Suppressor macrophage (primary cell): Measurements from ENCODE around the gene NARF.

ENCODE experiments used
- DNase-seq, 4 experiments: peaks; one replicate each; pipeline ENCODE4 v3.0.0-alpha.2; 2020 to 2022

Gene NARF

DNA sequence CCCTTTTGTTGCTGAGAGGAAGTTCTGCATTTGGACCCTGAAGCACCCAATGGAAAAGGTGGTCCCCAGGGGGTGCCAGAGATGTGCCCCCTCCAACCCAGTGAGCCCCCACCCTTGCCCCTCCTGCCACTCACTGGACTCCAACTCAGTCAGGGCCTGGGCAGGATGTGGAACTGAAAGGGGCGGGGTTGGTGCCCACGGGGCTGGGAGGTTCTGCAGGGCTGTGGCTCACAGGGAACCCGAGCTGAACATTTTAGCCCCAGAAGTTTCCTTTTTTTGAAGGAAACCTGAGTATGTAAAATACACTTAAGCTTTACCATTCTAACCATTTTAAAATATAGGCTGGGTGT lies 24.4 kb upstream of the NARF start:
- peak in 2 of 4 experiments; percentile 46 to 61 for DNase-seq

DNA sequence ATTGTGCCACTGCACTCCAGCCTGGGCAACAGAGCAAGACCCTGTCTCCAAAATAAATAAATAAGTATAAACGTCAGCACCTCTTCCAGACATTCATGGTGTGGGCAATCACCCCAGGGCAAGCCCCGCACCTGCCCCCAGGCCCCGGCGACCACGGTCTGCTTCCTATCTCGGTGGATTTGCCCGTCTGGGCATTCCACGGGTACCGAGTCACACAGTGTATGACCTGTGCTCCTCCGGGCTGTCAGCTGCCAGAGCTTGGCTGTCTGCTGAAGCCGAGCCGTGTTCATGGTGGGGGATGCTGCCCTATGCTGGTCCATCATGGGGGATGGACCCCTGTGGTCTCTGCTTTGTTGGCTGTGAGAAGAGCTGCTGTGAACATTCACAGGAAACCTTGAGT lies 23.4 kb upstream of the NARF start:
- DNase-seq, result no peak

DNA sequence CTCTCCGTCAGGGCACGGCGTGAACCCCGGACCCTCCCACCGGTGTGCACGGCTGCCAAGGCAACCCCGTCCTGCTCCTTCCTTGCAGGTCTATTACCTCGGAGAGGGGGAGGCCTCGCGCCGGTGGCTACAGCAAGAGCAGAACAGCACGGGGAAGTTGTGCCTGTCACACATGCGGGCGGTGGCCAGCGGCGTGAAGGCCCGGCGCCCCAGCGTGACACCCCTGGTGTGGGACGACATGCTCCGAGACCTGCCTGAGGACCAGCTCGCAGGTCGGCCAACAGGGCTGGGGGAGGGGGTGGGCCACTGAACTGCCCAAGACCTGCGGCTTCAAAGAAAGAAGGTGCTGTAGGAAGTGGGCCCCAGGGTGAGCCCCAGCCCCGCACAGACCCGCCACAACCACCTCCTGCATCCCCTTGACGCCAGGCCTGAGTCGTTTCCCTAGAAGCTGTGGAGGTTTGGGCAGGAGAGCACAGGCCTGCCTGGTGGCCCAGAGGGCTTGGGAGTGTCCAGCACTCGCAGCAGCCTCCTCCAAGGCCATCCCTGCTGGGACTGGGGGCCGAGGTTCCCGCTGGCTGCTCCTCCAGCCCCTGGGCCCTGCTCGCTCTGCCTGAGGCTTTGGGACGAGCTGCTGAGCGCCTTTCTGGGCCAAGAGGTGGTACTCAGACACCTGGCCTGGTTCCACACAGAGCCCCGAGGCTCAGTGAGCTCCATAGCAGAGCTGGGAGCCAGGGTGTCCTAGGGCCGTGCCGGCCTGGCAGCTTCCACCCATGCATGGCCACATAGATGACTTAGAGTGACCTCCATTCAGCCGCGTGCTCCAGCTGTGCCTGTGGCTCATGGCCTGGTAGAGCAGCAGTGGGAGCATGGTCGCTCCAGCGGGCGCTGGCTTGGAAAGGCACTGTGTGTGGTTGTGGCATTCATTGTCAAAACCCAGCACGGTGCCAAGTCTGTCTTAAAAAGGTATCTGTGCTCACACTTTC lies 22.6 kb upstream of the NARF start:
- DNase-seq, result no peak

DNA sequence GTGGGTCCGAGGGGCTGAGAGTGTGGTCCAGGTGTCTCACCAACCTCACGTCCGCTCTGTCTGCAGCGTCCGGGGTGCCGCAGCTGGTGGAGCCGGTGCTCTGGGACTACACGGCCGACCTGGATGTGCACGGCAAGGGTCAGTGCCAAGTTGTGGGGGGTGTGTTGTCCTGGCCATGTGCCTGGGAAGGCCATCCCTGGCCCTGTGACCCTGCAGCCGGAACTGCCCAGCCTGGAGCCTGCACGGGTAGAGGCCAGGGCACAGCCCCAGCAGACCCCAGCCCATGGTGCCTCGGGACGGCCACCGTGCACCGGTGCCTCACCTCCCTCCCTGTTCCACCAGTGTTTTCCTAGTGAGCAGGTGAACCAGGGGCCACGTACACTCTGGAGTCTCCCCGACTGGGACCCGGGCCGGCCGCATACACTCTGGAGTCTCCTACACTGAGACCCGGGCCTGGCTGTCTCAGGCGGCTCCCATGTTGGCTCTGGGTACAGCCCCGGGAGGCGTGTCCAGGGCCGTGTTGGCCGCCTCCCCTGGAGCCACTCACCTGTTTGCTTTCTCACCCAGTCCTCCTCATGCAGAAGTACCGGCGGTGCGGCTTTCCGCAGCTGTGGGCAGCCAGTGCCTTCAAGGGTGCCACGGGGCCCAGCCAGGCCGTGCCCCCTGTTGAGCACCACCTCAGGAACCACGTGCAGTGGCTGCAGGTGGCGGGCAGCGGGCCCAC lies 21.8 kb upstream of the NARF start:
- no peak for DNase-seq

DNA sequence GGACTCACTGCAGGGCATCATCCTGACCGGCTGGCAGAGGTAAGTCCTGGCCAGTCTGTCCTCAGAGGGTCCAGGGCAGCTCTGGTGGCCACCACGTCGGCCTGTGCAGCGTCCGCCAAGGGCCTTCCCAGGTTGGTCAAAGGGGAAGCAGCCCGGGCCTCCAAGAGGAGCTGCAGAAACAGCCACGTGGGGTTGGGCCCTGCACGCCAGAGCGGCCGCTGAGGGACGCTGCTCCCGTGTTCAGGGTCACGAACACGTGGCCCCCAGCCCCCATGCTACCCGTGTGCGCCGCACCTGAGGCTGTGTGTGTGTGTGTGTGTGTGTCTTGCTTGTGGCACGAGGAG lies 21.2 kb upstream of the NARF start:
- DNase-seq, result no peak

DNA sequence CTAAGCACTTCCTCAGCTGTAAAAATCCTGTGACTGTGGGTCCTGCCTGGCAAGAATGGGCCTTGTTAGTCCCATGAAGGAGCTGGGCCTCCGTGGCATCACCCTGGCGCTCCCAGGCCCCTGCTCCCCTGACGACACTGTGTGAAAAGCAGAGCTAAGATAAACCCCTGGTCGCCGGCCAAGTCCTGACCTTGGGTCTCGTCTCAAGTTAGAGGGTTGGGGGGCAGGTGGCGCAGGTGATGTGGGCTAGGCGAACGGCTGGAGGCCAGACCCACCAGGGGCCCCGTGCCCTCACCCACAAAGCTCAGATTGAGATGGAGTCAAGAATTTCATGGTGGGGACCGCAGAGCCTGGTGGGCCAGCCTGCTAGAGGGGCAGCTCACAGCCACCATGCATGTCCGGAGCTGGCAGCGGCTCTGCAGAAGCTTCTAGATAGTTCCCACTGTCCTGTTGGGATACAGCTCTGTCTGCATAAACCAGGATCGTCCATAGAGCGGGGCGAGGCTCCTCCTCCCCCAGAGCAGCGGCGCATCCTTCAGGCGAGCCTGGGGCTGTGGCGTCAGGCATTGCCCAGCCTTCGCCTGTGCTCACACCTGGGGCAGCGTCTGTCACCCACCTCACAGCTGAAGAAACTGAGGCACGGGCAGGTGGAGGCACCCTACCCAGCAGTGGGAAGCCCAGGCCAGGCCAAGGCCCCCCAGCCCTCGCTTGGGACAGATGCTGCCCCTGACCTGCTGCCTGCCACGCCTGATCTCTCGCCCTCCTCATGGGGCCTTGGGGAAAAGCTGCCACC lies 19.9 kb upstream of the NARF start:
- no peak for DNase-seq

DNA sequence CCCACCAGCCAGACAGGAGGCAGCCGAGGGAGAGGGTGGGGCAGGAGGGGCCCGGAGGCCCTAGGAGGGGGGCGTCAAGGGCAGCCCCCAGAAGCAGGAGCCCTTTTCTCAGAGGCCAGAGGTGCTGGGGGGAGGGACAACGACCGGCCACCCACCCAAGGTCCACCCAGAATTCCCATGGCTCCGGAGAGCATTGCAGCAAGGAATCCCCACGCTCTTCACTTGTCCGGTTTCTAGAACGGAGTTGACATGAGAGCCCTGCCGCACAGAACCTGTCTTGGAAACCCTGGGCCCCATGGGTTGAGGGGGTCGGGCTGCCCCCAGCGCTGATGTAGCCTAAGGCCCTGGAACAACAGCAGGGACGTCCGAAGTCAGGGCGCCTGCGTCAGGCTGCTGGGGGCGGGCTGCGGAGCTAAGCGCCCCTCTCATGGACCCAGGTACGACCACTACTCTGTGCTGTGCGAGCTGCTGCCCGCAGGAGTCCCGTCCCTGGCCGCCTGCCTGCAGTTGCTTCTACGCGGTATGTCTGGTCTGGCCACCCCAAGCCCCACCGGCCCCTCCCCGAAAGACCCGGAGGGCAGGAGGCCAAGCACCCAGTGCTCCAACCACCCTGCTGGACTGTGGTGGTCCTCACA lies 19.2 kb upstream of the NARF start:
- no peak for DNase-seq

DNA sequence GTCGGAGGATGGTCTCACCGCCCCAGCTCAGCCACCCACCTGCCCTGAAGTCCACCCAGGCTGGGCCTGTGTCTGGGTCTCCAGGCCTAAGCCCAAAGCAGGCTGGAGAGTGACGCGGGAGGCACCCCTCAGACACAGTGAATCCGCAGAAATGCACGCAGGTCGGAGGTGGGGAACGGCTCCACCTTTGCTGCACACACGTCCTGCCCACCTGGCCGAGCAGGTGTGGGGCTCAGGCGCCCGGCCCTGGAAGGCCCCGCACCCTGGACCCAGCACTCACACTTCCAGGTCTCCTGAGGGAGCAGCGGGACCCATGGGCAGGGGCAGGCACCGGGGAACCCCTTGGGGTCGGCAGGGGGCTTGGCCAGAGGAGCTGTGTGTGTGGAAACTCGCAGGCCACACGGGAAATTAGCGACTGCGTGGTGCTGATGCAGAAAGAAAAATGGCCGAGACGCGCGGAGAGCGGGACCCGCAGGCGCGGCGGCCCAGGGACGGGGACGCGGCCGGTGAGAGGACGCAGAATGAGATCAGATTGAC lies 18.6 kb upstream of the NARF start:
- DNase-seq, result no peak

DNA sequence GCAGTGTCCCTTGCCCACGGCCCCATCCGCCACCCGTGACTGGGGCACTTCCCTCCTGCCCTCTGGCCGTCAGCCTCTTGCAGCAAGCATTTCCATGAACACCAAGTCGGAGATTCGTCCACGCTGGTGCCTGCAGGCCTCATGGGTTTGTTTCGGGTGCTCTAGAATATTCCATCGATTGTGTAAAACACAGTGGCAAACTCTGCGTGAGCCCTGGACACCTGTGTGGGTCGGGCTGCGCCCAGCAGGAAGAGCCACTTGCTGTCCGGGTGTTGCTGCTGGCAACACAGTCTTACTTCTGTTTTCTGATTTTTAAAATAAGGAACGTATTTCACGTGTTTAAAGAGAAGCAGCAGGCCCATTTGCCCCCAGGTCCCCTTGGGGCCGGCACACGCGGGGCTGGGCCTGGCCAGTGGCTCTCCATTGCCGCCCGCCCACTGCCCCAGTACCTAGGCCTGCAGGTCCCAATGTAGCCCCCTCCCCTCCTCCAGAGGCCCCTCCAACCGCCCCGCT lies 18.0 kb upstream of the NARF start:
- peak; percentile 64 to 86 (median 84) for DNase-seq

DNA sequence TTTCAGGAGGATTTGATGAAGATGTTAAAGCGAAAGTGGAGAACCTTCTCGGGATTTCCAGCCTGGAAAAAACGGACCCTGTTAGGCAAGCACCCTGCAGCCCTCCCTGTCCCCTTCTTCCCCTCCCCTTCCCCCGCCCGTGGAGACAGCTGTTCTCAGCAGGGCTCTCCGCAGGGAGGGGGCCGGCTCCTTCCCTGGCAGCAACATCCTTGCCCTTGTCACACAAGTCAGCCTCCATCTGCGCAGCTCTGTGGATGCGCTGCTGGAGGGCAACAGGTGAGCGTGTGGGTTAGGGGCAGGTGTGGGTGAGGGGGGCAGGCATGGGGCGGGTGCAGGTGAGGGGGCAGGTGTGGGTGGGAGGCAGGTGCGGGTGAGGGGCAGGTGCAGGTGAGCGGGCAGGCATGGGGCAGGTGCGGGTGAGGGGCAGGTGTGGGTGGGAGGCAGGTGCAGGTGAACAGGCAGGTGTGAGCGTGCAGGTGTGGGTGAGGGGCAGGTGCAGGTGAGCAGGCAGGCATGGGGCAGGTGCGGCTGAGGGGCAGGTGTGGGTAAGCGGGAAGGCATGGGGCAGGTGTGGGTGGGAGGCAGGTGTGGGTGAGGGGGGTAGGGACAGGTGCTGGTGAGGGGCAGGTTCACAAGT lies 17.4 kb upstream of the NARF start:
- DNase-seq, result peak; percentile 34 to 72 (median 60)

DNA sequence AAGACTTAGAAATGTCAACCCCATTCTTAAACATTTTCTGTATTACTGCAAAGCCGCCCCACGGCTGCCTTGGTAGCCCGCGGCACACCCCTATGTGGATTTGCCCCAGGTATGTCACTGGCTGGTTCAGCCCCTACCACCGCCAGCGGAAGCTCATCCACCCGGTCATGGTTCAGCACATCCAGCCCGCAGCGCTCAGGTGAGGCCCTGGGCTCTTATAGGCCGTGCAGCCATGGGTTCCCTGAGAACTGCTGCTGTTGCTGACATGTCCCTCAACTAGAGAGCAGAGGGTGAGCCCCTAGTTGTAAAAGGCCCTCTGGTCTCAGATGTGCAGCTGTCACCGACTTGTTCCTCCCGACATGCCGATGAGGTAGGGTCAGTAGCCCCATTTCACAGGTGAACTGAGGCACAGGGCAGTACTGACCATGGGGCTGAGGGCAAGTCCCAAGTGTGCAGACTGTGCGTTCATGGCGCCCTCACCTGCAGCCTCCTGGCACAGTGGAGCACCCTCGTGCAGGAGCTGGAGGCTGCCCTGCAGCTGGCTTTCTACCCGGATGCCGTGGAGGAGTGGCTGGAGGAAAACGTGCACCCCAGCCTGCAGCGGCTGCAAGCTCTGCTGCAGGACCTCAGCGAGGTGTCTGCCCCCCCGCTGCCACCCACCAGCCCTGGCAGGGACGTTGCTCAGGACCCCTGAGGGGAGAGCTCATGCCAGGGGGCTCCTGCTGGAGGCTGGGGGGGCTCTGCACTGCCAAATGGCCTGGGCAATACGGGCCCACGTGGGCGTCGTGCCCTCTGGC lies 16.7 kb upstream of the NARF start:
- DNase-seq, result no peak

DNA sequence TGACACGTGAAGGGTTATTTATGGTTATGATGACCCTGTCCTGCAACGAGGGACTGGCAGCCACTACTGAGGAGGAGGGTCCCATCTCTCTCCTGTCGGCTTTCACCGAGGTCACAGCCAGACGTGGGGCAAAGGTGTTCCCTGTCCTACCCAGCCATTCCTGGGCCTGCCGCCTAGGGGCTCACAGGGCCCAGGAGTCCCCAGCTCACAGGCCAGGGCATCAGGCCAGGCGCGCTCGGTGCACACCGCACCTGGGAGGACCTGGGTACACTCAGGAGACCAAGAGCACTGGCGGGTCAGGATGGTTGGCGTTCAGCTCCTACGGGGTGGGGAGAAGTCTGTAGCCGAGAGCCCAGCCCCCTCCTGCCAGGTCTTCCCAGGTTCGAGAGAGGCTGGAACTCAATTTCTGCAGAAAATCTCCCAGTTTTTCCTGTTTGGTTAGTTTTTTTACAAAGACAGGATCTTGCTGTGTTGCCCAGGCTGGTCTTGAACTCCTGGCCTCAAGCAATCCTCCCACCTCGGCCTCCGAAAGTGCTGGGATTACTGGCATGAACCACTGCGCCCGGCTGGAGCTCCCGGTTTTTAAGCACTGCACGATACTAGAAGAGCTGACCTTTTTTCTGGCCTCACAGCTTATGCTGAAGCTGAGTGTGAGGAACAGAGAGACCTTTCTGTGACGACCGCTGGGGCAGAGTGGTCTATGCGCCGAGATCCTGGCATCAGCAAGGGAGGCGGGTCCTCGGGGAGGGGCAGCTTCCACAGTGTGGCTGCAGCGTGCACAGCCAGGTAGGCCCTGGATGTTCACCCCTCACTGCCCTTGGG lies 15.7 kb upstream of the NARF start:
- no peak for DNase-seq

DNA sequence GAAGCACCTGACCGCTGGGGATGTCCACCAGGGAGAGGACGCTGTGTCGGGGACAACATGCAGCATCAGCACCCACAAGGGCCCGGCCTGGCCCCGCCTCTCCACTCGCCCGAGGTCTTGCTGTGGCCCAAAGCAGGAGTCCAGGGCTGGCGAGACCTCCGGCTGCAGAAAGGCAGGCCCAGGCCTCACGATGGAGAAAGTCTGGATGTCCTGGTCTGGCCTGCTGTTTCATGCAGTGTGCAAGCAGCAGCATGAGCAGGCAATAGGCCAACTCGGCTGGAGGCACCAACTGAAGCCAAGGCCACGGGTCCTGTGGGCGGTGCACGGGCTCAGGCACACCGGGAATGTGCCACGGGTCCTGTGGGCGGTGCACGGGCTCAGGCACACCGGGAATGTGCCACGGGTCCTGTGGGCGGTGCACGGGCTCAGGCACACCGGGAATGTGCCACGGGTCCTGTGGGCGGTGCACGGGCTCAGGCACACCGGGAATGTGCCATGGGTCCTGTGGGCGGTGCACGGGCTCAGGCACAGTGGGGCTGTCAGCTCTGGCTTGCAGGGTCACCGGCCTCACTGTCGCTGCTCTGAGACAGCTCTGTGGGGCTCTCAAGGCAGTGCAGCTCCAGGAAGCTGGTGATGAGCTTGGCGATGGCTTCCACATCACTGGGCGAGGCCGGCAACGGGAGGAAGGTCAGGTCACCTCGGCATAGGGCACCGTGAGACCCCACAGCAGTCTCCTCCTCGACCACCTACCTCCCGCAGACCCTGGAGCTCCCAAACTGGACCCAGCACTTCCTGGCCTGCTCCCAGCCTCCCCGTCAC lies 14.9 kb upstream of the NARF start:
- DNase-seq, result no peak

DNA sequence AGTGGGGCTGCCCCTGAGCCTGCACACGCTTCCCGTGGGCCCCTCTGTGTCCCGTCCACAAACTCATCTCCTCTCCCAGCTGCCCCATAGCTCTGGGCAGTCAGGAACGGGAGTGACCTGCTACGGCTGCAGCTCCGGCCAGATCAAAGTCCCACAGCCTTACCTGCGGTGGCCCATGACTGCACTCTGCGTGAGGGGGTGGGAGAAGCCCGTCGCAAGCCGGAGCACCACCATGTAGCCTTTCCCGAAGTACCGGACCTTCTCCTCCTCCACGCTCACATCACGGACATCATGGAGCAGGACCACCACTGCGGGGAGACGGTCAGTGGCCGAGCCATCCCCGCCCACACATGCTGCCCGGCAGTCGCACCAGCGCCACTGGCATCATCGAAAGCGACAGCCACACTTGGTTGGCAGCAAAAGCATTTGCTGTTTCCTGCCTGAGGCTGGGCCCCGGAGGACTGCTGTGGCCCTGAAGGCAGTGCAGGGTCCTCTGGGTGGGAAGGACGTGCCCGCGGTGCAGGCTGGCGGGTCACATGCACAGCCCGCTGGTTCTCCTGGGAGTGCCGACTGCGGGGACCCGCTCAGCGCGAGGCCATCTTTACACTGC lies 14.2 kb upstream of the NARF start:
- no peak for DNase-seq

DNA sequence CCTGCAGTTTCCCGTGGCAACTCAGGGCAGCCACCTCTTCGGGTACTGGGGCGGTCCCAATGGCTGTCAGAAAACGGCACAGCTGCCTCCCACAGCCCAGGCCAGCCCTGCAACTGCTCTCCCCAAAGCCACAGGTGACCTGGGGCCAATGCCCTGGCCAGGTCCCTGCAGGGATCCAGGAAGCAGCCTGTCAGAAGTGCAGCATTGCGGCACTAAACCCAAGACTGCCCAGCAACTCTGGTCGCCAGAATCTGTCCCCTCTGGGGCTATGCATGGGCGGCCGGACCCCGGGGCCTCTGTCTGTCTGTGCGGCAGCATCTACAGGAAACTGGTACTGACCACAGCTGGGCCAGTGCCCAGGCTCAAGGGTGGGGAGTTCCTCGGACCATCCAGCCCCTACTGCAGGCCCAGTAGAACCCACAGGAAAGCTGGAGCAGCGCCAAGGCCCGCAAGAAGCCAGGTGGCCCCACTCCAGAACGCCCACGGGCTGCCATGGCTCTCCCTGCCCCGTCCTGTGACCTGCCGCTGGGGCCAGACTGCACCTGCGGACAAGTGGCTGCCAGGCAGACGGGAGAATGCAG lies 13.5 kb upstream of the NARF start:
- no peak for DNase-seq

DNA sequence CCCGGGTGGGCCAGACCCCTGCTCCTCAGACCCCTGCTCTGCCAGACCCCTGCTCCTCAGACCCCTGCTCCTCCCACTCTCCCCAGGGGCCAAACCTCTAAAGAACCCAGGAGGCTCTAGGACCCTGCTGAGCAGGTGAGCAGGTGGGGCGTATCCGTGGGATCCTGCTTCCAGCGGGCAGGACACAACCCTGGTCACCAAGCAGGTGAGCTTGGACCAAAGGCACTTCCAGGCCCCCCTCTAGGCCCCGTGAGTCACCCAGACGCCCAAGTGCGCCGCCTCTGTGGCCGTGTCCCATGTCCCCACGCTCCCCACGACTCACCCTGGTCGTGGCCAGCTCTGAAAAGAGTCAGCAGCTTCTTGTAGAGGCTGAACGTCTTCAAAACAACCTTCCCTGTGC lies 13.0 kb upstream of the NARF start:
- no peak for DNase-seq

DNA sequence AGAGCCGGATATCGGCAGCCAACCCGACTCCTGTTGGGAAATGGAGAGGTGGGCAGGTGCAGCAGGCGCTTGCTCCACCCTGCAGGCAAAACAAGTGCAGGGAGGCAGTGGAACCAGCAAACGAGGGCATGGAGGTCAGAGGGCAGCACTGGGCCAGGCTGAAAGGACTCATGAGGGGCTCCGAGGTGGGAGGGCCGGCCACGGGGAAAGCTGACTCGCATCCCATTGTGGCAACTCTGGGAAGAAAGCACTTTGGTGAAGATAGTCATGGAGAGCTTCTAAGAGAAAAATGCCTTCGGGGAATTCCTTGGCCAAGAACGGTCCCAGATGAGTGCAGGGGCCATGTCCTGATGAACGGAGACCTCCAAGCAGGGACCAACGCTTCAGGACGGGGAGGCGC lies 12.4 kb upstream of the NARF start:
- no peak for DNase-seq

DNA sequence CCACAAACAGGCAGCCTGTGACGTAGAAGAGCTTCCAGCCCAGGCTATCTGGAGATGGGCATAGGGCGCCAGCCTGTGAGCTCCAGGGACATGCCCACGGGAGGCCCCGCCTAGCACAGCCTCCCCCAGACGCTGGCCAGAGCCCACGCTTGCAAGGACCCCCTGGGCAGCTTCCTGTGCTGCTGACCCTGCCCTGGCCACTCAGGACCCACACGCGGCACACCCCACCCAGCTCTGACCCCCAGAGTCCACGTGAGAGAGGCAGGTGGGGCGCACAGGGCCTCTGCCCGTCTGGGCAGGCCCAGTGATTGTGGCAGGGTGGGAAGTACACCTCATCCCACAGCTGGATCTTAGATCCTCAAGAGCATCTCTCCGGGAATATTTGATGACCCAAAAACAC lies 11.9 kb upstream of the NARF start:
- DNase-seq, result no peak
